CD14-positive monocyte (primary cell): ENCODE results near the gene L3MBTL4. TPM values are rescaled to one million over a fixed set of nuclear protein-coding genes. Genes with fewer than 3 reads are reported as not detected.

Experiments used
- DNase-seq, 3 donors: peaks; one replicate each; pipeline ENCODE4 v3.0.0-alpha.2; 2011 to 2022
- H2AFZ ChIP-seq: 2 replicates; pipeline ENCODE4 v1.6.0; 2012; ENCODE audit warnings: mild to moderate bottlenecking, low read depth, low read length, inconsistent platforms; ENCODE audit not compliant: insufficient read depth, poor library complexity, severe bottlenecking
- H3K27ac ChIP-seq, 2 donors: 1 replicate in 1 of 2; 2 replicates in 1 of 2; pipeline ENCODE4 v1.5.1; 2012 to 2013; ENCODE audit warnings: low read length in 2 of 2, control low read depth in 1 of 2, inconsistent platforms in 1 of 2, low read depth in 1 of 2, mild to moderate bottlenecking in 1 of 2
- H3K27me3 ChIP-seq, 2 donors: one replicate each; pipeline versions ENCODE4 v1.6.0 to v1.6.1; 2011 to 2013; ENCODE audit warnings: low read length in 2 of 2; ENCODE audit not compliant: control insufficient read depth in 2 of 2, insufficient read depth in 2 of 2
- H3K36me3 ChIP-seq, 2 donors: replicated peaks in 1 of 2; 1 replicate in 1 of 2; 2 replicates in 1 of 2; pipeline versions ENCODE4 v1.5.1 to v1.6.1; 2012 to 2013; ENCODE audit warnings: low read length in 2 of 2, control low read depth in 1 of 2, inconsistent platforms in 1 of 2, mild to moderate bottlenecking in 1 of 2; ENCODE audit not compliant: insufficient read depth in 2 of 2, control insufficient read depth in 1 of 2
- H3K4me1 ChIP-seq, 2 donors: 1 replicate in 1 of 2; 2 replicates in 1 of 2; pipeline versions ENCODE4 v1.5.1 to v1.6.1; 2012 to 2013; ENCODE audit warnings: low read length in 2 of 2, control low read depth in 1 of 2, inconsistent platforms in 1 of 2, mild to moderate bottlenecking in 1 of 2, moderate library complexity in 1 of 2; ENCODE audit not compliant: insufficient read depth in 2 of 2, control insufficient read depth in 1 of 2
- H3K4me2 ChIP-seq: replicated peaks from 2 replicates; pipeline ENCODE3; 2012; ENCODE audit warnings: low read length, moderate library complexity, mild to moderate bottlenecking; ENCODE audit not compliant: poor library complexity, severe bottlenecking; ENCODE audit errors: extremely low read depth
- H3K4me3 ChIP-seq, 3 experiments: fragments of 200-600 bp in 1 of 3; sonication (generic) in 1 of 3; replicated peaks in 1 of 3; 1 replicate in 2 of 3; 2 replicates in 1 of 3; pipeline ENCODE4 v1.5.1; 2011 to 2013; ENCODE audit warnings: low read length in 3 of 3, mild to moderate bottlenecking in 3 of 3, control low read depth in 2 of 3, low read depth in 2 of 3, inconsistent platforms in 1 of 3, moderate library complexity in 1 of 3
- H3K79me2 ChIP-seq: 2 replicates; pipeline ENCODE4 v1.6.0; 2012; ENCODE audit warnings: mild to moderate bottlenecking, control low read depth, inconsistent platforms, low read length, moderate library complexity; ENCODE audit not compliant: insufficient read depth
- H3K9ac ChIP-seq: 2 replicates; pipeline ENCODE4 v1.6.0; 2017; ENCODE audit warnings: low read length, mild to moderate bottlenecking; ENCODE audit not compliant: insufficient read depth, poor library complexity, severe bottlenecking
- H3K9me3 ChIP-seq, 2 donors: replicated peaks in 1 of 2; 1 replicate in 1 of 2; 2 replicates in 1 of 2; pipeline versions ENCODE4 v1.5.1 to v1.6.1; 2012 to 2013; ENCODE audit warnings: low read length in 2 of 2, control low read depth in 1 of 2; ENCODE audit not compliant: control insufficient read depth in 1 of 2, insufficient read depth in 1 of 2
- H4K20me1 ChIP-seq: 2 replicates; pipeline ENCODE4 v1.6.0; 2012; ENCODE audit warnings: mild to moderate bottlenecking, low read length, control low read depth, moderate library complexity; ENCODE audit not compliant: insufficient read depth
- H3K27ac Mint-ChIP-seq, 7 donors: one replicate each; pipeline ENCODE4 v1.8.0; 2020; ENCODE audit warnings: mild to moderate bottlenecking in 7 of 7, mixed read lengths in 7 of 7, moderate library complexity in 6 of 7, inconsistent platforms in 2 of 7
- H3K27me3 Mint-ChIP-seq, 3 donors: one replicate each; pipeline ENCODE4 v1.8.0; 2021 to 2022; ENCODE audit warnings: low read depth in 3 of 3, mild to moderate bottlenecking in 3 of 3, mixed read lengths in 3 of 3, moderate library complexity in 3 of 3, inconsistent platforms in 1 of 3
- H3K36me3 Mint-ChIP-seq, 2 donors: one replicate each; pipeline ENCODE4 v1.8.0; 2020; ENCODE audit warnings: mixed read lengths in 2 of 2, inconsistent platforms in 1 of 2, mild to moderate bottlenecking in 1 of 2
- H3K4me1 Mint-ChIP-seq: one replicate; pipeline ENCODE4 v1.8.0; 2020; ENCODE audit warnings: mild to moderate bottlenecking, mixed read lengths
- H3K4me3 Mint-ChIP-seq, 2 donors: one replicate each; pipeline ENCODE4 v1.8.0; 2020; ENCODE audit warnings: mild to moderate bottlenecking in 2 of 2, mixed read lengths in 2 of 2, moderate library complexity in 1 of 2
- H3K9me3 Mint-ChIP-seq, 7 donors: one replicate each; pipeline ENCODE4 v1.8.0; 2020 to 2022; ENCODE audit warnings: mixed read lengths in 7 of 7, mild to moderate bottlenecking in 6 of 7, moderate library complexity in 6 of 7, inconsistent platforms in 2 of 7
- WGBS: methylation state at CpG from one replicate; pipeline ENCODE4 v1.1.5; 2013; ENCODE audit warnings: missing lambda C conversion rate; ENCODE audit not compliant: insufficient coverage; 5-methylcytosine and 5-hydroxymethylcytosine counted together
- intact Hi-C, 2 donors: fragments of 100-400 bp; cut with micrococcal nuclease; formaldehyde crosslinking; loops; one replicate each; pipeline versions ENCODE4 v1.15.0 to v1.15.1; 2023
- polyA plus RNA-seq, 3 donors: library from polyadenylated mRNA; depleted of rRNA in 1 of 3; unstranded in 2 of 3; stranded (reverse) in 1 of 3; fragments of 300-500 nt in 2 of 3; fragments of >200 nt in 1 of 3; fragmentation: Illumina TruSeq in 2 of 3; gene quantifications; 1 replicate in 2 of 3; 2 replicates in 1 of 3; pipeline ENCODE4 v1.2.3, GENCODE V29; 2012 to 2021
- TF ChIP-seq, protein P1 (sequence below): fragments of 200-600 bp; IDR thresholded peaks from one replicate; pipeline ENCODE4 v1.8.0; 2022; ENCODE audit warnings: antibody characterized with exemption, mild to moderate bottlenecking

Gene L3MBTL4
- polyA plus RNA-seq, 3 donors = 0.55 to 1.2 (median 0.72) TPM

- Histone ChIP-seq H3K36me3 (no peaks in the 10 kb centered on the region), H3K79me2 (no peaks in the 10 kb centered on the region), H3K9ac (no peak overlapping the region), H3K9me3 (no peaks in the 10 kb centered on the region), H3K4me3 (no peak overlapping the region), H4K20me1 (no peaks in the 10 kb centered on the region), H3K27ac (no peak overlapping the region), H3K27me3 (no peaks in the 10 kb centered on the region), H3K4me1 (no peaks in the 10 kb centered on the region), H2AFZ (no peak overlapping the region), H3K4me2 (no peak overlapping the region)
- WGBS = no CpG with 5 or more reads among the region's 4 CpGs
- Mint-ChIP-seq H3K27me3 (no peaks in the 10 kb centered on the region), H3K9me3 (peaks cover 0 to 6% (median 0%) of the 10 kb centered on the region in 7 donors), H3K27ac (no peak overlapping the region), H3K4me3 (no peak overlapping the region), H3K36me3 (no peaks in the 10 kb centered on the region), H3K4me1 (no peaks in the 10 kb centered on the region)
- intact Hi-C loops = no loop called here
- TF ChIP-seq, protein P1, sequence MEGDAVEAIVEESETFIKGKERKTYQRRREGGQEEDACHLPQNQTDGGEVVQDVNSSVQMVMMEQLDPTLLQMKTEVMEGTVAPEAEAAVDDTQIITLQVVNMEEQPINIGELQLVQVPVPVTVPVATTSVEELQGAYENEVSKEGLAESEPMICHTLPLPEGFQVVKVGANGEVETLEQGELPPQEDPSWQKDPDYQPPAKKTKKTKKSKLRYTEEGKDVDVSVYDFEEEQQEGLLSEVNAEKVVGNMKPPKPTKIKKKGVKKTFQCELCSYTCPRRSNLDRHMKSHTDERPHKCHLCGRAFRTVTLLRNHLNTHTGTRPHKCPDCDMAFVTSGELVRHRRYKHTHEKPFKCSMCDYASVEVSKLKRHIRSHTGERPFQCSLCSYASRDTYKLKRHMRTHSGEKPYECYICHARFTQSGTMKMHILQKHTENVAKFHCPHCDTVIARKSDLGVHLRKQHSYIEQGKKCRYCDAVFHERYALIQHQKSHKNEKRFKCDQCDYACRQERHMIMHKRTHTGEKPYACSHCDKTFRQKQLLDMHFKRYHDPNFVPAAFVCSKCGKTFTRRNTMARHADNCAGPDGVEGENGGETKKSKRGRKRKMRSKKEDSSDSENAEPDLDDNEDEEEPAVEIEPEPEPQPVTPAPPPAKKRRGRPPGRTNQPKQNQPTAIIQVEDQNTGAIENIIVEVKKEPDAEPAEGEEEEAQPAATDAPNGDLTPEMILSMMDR = no peak
- DNase-seq = no peak
Observed at GRCh38 chr18:6009756-6010155, 405.0 kb downstream of the L3MBTL4 start.

GRCh38 chr18:6004683-6005082 is 410.0 kb downstream of the L3MBTL4 start:
- Histone ChIP-seq H3K27ac (no peak overlapping the region), H3K27me3 (no peaks in the 10 kb centered on the region), H3K4me1 (no peaks in the 10 kb centered on the region), H2AFZ (no peak overlapping the region), H4K20me1 (no peaks in the 10 kb centered on the region), H3K36me3 (no peaks in the 10 kb centered on the region), H3K4me3 (no peak overlapping the region), H3K4me2 (no peak overlapping the region), H3K9me3 (peaks cover 1 to 3% of the 10 kb centered on the region in 2 donors), H3K79me2 (no peaks in the 10 kb centered on the region), H3K9ac (no peak overlapping the region)
- DNase-seq = no peak
- peaks cover 0 to 2% (median 0%) of the 10 kb centered on the region in 3 donors for H3K27me3 Mint-ChIP-seq
- no peaks in the 10 kb centered on the region for H3K36me3 Mint-ChIP-seq
- H3K27ac Mint-ChIP-seq = no peak overlapping the region
- peaks cover 3 to 12% (median 7%) of the 10 kb centered on the region in 7 donors for H3K9me3 Mint-ChIP-seq
- no peaks in the 10 kb centered on the region for H3K4me1 Mint-ChIP-seq
- intact Hi-C loops = no loop called here
- no CpG with 5 or more reads among the region's 3 CpGs for WGBS
- TF ChIP-seq, protein P1 = no peak
- no peak overlapping the region for H3K4me3 Mint-ChIP-seq
